A673 (cell line): ENCODE results near the gene CLSTN2.

ENCODE experiments used
- EZH2 ChIP-seq: fragments of 200-600 bp; sonication (generic); IDR thresholded peaks from 2 replicates; pipeline ENCODE4 v1.6.1; 2017; ENCODE audit warnings: borderline replicate concordance, low read depth, mild to moderate bottlenecking, mixed read lengths, antibody characterized with exemption, low read length; ENCODE audit not compliant: poor library complexity, severe bottlenecking
- TF ChIP-seq, protein P1 (sequence below): fragments of 300-800, 200-600 bp; sonication (generic); conservative IDR thresholded peaks from 2 replicates; pipeline ENCODE4 v1.5.1; 2017; ENCODE audit warnings: low read depth, mild to moderate bottlenecking, antibody characterized with exemption, low read length, moderate library complexity, mixed read lengths

DNA sequence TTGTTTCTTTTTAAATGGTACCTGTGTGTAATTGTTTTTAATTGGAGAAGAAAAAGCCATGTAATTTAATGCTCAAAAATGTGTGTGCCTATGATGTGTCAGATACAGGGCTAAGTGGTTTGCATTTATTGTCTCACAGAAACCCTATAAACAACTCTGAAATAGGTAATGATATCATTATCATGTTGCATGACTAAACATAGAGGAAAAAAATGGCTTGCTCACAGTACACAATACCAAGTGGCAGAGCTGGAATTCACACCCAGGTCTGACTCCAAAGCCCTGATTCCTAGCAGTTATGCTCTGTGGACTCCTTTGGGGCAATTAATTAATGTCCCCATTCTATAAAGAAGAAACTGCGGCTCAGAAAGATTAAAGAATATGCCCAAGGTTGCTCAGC, 505.5 kb downstream of the CLSTN2 start:
- TF ChIP-seq, protein P1, sequence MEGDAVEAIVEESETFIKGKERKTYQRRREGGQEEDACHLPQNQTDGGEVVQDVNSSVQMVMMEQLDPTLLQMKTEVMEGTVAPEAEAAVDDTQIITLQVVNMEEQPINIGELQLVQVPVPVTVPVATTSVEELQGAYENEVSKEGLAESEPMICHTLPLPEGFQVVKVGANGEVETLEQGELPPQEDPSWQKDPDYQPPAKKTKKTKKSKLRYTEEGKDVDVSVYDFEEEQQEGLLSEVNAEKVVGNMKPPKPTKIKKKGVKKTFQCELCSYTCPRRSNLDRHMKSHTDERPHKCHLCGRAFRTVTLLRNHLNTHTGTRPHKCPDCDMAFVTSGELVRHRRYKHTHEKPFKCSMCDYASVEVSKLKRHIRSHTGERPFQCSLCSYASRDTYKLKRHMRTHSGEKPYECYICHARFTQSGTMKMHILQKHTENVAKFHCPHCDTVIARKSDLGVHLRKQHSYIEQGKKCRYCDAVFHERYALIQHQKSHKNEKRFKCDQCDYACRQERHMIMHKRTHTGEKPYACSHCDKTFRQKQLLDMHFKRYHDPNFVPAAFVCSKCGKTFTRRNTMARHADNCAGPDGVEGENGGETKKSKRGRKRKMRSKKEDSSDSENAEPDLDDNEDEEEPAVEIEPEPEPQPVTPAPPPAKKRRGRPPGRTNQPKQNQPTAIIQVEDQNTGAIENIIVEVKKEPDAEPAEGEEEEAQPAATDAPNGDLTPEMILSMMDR: no peak
- TF ChIP-seq EZH2: no peak
